Measurements from ENCODE around the gene NFX1. TPM values are rescaled to one million over a fixed set of nuclear protein-coding genes. Genes with fewer than 3 reads are reported as not detected.

The NFX1 gene
- total RNA-seq, 1 donor from 2014 or later, result 37.5 TPM

DNA sequence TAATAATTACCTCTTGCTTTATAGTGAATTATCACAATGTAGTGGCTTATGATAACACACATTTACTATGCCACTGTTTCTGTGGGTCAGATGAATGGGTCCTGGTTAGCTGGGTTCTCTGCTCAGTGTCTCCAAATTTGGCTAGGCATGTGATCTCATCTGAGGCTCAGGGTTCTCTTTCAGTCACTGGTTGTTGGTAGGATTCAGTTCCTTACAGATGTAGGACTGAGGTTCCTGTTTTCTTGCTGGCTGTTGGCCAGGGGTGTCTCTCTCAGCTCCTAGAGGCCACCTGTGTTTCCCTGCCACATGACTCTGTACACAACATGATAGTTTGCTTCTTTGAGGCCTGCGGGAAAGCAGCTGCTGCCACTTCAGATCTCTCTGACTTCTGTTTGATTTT lies 7.1 kb downstream of the NFX1 start:
- peaks cover 2% of the 10 kb centered on the region for H3K9me3 Mint-ChIP-seq (ENCODE audit: unreplicated experiment)
- peaks cover 3% of the 10 kb centered on the region for H3K4me1 Mint-ChIP-seq (ENCODE audit: low read depth, unreplicated experiment)
- H3K27me3 Mint-ChIP-seq (ENCODE audit: unreplicated experiment), result no peaks in the 10 kb centered on the region
- peaks cover 5% of the 10 kb centered on the region for H3K36me3 Mint-ChIP-seq (ENCODE audit: unreplicated experiment)
- DNase-seq, result no peak
- H3K4me3 Mint-ChIP-seq (ENCODE audit: unreplicated experiment), result no peak overlapping the region
- TF ChIP-seq CTCF (IDR thresholded peaks at IDR 0.05; ENCODE audit: partially characterized antibody, unreplicated experiment), result no peak
- no peak overlapping the region for H3K27ac Mint-ChIP-seq (ENCODE audit: unreplicated experiment)

GRCh38 chr9:33300546-33300945 lies 10.2 kb downstream of the NFX1 start:
- no peak for TF ChIP-seq CTCF (IDR thresholded peaks at IDR 0.05; ENCODE audit: partially characterized antibody, unreplicated experiment)
- DNase-seq, result no peak
- Mint-ChIP-seq H3K9me3 (ENCODE audit: unreplicated experiment) (no peaks in the 10 kb centered on the region), H3K36me3 (ENCODE audit: unreplicated experiment) (peaks cover 5% of the 10 kb centered on the region), H3K4me3 (ENCODE audit: unreplicated experiment) (no peak overlapping the region), H3K27me3 (ENCODE audit: unreplicated experiment) (no peaks in the 10 kb centered on the region), H3K27ac (ENCODE audit: unreplicated experiment) (no peak overlapping the region), H3K4me1 (ENCODE audit: low read depth, unreplicated experiment) (peaks cover 2% of the 10 kb centered on the region)

DNA sequence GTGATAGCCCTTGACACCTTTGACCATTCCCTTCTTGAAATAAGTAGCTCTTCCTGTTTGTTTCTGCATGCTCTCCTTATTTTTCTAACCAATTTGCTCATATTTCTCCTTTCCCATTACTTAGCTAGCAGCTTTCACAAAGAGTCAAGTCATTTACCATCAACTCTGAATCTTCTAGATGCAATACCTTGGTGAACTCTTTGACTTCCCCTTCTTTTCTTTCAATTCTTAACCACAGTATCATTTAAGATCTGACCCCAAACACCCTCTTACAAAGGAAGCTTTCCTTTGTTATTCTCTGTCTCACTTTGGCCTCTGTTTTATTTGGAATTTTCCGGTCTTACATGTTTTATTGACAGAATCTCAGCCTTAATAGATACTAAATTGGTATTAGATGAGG lies 14.0 kb downstream of the NFX1 start:
- no peaks in the 10 kb centered on the region for H3K4me1 Mint-ChIP-seq (ENCODE audit: low read depth, unreplicated experiment)
- H3K27ac Mint-ChIP-seq (ENCODE audit: unreplicated experiment), result no peak overlapping the region
- no peak overlapping the region for H3K4me3 Mint-ChIP-seq (ENCODE audit: unreplicated experiment)
- no peaks in the 10 kb centered on the region for H3K27me3 Mint-ChIP-seq (ENCODE audit: unreplicated experiment)
- TF ChIP-seq CTCF (IDR thresholded peaks at IDR 0.05; ENCODE audit: partially characterized antibody, unreplicated experiment), result no peak
- DNase-seq, result no peak
- no peaks in the 10 kb centered on the region for H3K9me3 Mint-ChIP-seq (ENCODE audit: unreplicated experiment)
- no peaks in the 10 kb centered on the region for H3K36me3 Mint-ChIP-seq (ENCODE audit: unreplicated experiment)

DNA sequence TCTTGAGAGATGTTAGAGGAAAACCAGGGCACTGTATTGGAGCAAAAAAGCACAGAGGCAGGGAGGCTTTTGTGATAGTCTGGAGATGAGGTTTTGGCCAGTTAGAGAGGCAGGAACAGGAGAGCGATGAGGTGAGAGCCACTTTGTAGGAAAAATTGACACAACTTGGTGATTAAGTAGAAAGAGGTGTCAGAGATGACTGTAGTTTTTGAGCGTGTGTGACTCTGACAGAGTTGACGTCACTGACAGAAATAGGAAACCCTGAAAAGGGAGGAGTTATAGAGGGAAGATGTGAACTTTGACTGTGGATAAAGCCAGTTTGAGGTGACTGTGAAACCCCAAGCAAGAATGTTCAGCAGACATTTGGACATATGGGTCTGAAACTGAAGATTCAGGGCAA lies 15.7 kb downstream of the NFX1 start:
- TF ChIP-seq CTCF (IDR thresholded peaks at IDR 0.05; ENCODE audit: partially characterized antibody, unreplicated experiment), result no peak

DNA sequence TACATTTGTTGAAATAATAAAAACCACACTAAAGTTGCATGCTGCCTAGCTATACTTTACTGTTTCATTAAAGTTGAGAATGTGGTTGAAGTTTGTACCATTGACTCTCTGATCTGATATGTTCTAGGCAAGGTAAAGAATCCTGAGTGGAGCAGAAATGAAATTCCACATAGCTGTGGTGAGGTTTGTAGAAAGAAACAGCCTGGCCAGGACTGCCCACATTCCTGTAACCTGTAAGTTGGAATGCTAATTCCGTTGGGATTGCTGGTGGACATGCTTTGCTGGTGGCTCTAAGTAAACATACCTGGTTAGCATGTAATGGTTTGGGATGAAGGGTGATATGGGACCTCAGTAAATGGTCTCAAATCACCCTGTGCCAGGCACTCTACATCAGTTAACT lies 16.8 kb downstream of the NFX1 start:
- no peak for TF ChIP-seq CTCF (IDR thresholded peaks at IDR 0.05; ENCODE audit: partially characterized antibody, unreplicated experiment)
- H3K27ac Mint-ChIP-seq (ENCODE audit: unreplicated experiment), result no peak overlapping the region
- no peaks in the 10 kb centered on the region for H3K27me3 Mint-ChIP-seq (ENCODE audit: unreplicated experiment)
- no peaks in the 10 kb centered on the region for H3K9me3 Mint-ChIP-seq (ENCODE audit: unreplicated experiment)
- no peaks in the 10 kb centered on the region for H3K36me3 Mint-ChIP-seq (ENCODE audit: unreplicated experiment)
- no peak for DNase-seq
- H3K4me3 Mint-ChIP-seq (ENCODE audit: unreplicated experiment), result no peak overlapping the region
- H3K4me1 Mint-ChIP-seq (ENCODE audit: low read depth, unreplicated experiment), result no peaks in the 10 kb centered on the region

More for the DNA sequence above, 15.7 kb downstream of the NFX1 start:
- Mint-ChIP-seq H3K27ac (ENCODE audit: unreplicated experiment) (no peak overlapping the region), H3K36me3 (ENCODE audit: unreplicated experiment) (no peaks in the 10 kb centered on the region), H3K4me1 (ENCODE audit: low read depth, unreplicated experiment) (no peaks in the 10 kb centered on the region), H3K9me3 (ENCODE audit: unreplicated experiment) (no peaks in the 10 kb centered on the region), H3K27me3 (ENCODE audit: unreplicated experiment) (no peaks in the 10 kb centered on the region), H3K4me3 (ENCODE audit: unreplicated experiment) (no peak overlapping the region)
- DNase-seq, result no peak
